ENCODE results near the gene LARP1B.

DNA sequence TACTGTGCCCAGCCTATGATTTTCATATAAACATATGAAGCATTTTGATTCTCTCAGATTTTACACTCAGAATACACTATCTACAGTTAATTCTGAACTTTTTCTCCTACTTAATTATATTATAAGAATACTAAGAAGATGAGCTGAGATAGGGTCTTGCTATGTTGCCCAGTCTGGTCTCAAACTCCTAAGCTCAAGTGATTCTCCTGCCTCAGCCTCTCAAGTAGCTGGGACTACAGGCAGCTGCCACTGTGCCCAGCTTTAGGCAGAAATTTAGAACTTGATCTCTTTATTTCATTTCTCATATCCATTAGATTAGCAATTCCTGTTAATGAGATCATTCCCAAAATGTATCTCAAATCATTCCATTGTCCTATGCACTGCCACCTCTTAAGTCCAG is 4.7 kb upstream of the LARP1B start:
- TF ChIP-seq CTCF (conservative IDR thresholded peaks at IDR 0.05): no peak
- TF ChIP-seq ZFX (IDR thresholded peaks at IDR 0.05): no peak
